Measurements from ENCODE around the gene PLCXD1.

GRCh38 chrX:283115-283845 lies 2.1 kb downstream of the PLCXD1 start:
- TF ChIP-seq EZH2 (IDR thresholded peaks at IDR 0.05; ENCODE audit: low read depth, unreplicated experiment): no peak
- peak; percentile 95 for TF ChIP-seq POLR2AphosphoS5 (IDR thresholded peaks at IDR 0.05; ENCODE audit: low read depth)
- TF ChIP-seq CTCF (conservative IDR thresholded peaks at IDR 0.05; ENCODE audit: low read depth in 2 of 2): no peak
- TF ChIP-seq EZH2phosphoT487 (IDR thresholded peaks at IDR 0.05; ENCODE audit: unreplicated experiment): no peak
- no peak for TF ChIP-seq JUNB (IDR thresholded peaks at IDR 0.05; ENCODE audit: unreplicated experiment)
- no peak for TF ChIP-seq ZNF331 (CRISPR knock-in tag; IDR thresholded peaks at IDR 0.05; ENCODE audit: low read depth)
- TF ChIP-seq REST (IDR thresholded peaks at IDR 0.05; ENCODE audit: unreplicated experiment): no peak
- peak; percentile 68 for TF ChIP-seq CREB1 (CRISPR knock-in tag; IDR thresholded peaks at IDR 0.05; ENCODE audit: low read depth)
- no peak for TF ChIP-seq ETS1 (IDR thresholded peaks at IDR 0.05)
